ENCODE measurements around the gene CADM1. TPM values are rescaled to one million over a fixed set of nuclear protein-coding genes. Genes with fewer than 3 reads are reported as not detected.

CADM1 gene
- total RNA-seq, 1 donor from 2014 or later = 41.7 TPM

DNA sequence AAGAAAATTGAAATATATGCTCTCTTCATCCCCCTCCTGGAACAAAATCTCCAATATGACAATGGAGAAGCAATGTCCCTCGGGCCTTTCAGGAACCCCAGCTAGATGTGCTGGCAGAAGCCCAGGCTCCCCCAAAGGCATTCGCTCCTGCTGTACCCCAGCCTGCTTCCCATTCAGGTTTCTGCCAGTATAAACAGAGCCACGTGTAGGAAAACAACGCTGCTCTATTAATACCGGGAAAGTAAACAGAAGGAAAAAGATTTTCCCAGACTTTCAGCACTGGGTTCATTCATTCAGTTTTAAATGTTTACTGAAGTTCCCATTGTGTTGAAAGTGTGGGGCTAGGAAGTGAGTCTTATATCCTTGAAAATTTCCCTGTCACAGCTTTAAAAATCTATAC, 147.1 kb downstream of the CADM1 start:
- TF ChIP-seq, protein P1, sequence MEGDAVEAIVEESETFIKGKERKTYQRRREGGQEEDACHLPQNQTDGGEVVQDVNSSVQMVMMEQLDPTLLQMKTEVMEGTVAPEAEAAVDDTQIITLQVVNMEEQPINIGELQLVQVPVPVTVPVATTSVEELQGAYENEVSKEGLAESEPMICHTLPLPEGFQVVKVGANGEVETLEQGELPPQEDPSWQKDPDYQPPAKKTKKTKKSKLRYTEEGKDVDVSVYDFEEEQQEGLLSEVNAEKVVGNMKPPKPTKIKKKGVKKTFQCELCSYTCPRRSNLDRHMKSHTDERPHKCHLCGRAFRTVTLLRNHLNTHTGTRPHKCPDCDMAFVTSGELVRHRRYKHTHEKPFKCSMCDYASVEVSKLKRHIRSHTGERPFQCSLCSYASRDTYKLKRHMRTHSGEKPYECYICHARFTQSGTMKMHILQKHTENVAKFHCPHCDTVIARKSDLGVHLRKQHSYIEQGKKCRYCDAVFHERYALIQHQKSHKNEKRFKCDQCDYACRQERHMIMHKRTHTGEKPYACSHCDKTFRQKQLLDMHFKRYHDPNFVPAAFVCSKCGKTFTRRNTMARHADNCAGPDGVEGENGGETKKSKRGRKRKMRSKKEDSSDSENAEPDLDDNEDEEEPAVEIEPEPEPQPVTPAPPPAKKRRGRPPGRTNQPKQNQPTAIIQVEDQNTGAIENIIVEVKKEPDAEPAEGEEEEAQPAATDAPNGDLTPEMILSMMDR (IDR thresholded peaks at IDR 0.05; ENCODE audit: insufficient read depth, low read length, poor library complexity, severe bottlenecking) = no peak
- Histone ChIP-seq H3K4me3 (ENCODE audit: low read depth, low read length) (no peak overlapping the region), H3K27me3 (ENCODE audit: control insufficient read depth, insufficient read depth, low read length) (no peaks in the 10 kb centered on the region), H3K36me3 (ENCODE audit: control insufficient read depth, insufficient read depth, low read length) (no peaks in the 10 kb centered on the region)
- DNase-seq (ENCODE audit: low read depth) = no peak

DNA sequence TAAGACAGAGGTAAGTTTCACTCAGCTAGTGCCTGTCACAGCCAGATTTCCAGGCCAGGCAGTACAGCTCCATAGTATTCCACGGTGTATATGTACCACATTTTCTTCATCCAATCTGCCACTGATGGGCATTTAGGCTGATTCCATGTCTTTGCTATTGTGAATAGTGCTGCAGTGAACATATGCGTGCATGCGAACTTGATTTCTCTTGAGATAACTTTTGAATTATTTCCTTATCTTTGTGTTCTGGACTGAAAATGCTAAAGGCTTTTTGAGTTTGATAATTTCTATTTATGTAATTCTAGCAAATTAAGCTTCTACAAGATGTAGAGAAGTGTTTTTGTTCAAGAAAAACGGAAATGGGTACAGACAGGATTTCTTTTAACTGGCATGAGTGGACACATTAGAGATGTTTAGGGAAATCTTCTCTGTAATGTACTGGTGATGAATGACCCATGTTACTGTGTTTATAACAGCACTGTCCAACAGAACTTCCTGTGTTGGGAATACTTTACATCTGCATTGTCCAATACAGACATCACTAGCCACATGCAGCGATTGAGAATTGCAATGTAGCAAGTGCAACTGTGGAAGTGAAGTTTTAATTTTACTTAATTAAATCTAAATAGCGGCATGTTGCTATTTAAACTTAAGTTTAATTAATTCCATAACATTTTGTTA, 151.3 kb downstream of the CADM1 start:
- TF ChIP-seq, protein P1 (IDR thresholded peaks at IDR 0.05; ENCODE audit: insufficient read depth, low read length, poor library complexity, severe bottlenecking) = no peak
- no peaks in the 10 kb centered on the region for H3K27me3 ChIP-seq (ENCODE audit: control insufficient read depth, insufficient read depth, low read length)
- no peaks in the 10 kb centered on the region for H3K36me3 ChIP-seq (ENCODE audit: control insufficient read depth, insufficient read depth, low read length)
- H3K4me3 ChIP-seq (ENCODE audit: low read depth, low read length) = no peak overlapping the region
- DNase-seq (ENCODE audit: low read depth) = no peak

DNA sequence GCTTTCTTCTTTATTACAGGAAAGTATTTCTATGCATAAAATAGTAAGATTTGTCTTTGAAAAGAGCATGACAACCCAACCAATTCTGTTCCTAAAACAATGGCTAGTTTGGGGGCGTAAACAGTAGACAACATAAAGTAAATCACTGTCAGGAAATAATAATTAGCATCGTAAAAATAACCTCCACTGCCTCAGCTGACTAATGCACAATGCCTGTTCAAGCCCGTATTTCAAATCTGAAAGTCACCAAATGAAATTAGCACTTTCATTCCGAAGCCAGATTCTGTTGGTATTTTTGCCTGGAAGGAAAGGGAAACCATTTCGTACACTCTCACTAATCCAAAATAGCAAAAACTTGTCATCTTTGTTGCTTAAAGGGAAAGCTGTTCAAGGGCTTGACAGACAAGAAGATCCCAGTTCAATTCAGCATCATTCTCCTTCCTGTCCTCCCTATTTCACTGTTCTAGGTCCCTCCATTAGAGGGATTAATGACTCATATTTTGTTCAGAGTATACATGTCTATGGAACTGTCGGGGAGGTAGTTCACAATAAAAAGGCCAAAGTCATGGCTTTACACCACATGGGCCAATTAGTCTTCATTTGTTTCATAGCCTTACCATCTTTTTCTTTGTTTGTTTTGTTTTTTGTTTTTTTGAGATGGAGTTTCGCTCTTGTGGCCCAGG, 154.7 kb downstream of the CADM1 start:
- TF ChIP-seq, protein P1 (IDR thresholded peaks at IDR 0.05; ENCODE audit: insufficient read depth, low read length, poor library complexity, severe bottlenecking) = no peak
- Histone ChIP-seq H3K36me3 (ENCODE audit: control insufficient read depth, insufficient read depth, low read length) (no peaks in the 10 kb centered on the region), H3K4me3 (ENCODE audit: low read depth, low read length) (no peak overlapping the region), H3K27me3 (ENCODE audit: control insufficient read depth, insufficient read depth, low read length) (no peaks in the 10 kb centered on the region)
- DNase-seq (ENCODE audit: low read depth) = no peak

DNA sequence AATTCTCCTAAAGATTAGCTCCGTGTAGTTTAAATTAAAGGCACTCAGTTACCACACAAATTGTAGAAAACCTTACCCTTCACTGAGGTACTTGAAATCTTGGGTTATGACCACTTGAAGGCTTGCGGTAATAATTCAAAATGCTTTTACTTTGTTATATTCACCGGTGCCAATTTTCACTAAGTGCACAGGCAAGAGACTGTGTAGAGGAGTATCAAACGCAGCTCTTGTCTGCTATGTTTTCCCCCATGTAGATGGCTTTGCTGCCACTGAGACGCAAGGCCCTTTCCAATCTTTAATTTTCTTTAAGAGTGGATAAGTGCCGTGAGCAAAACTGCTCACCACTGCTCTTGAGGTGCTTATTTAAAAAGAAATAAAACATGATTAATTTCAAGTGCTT, 155.8 kb downstream of the CADM1 start:
- H3K36me3 ChIP-seq (ENCODE audit: control insufficient read depth, insufficient read depth, low read length) = no peaks in the 10 kb centered on the region
- H3K4me3 ChIP-seq (ENCODE audit: low read depth, low read length) = no peak overlapping the region
- TF ChIP-seq, protein P1 (IDR thresholded peaks at IDR 0.05; ENCODE audit: insufficient read depth, low read length, poor library complexity, severe bottlenecking) = no peak
- H3K27me3 ChIP-seq (ENCODE audit: control insufficient read depth, insufficient read depth, low read length) = no peaks in the 10 kb centered on the region
- no peak for DNase-seq (ENCODE audit: low read depth)

DNA sequence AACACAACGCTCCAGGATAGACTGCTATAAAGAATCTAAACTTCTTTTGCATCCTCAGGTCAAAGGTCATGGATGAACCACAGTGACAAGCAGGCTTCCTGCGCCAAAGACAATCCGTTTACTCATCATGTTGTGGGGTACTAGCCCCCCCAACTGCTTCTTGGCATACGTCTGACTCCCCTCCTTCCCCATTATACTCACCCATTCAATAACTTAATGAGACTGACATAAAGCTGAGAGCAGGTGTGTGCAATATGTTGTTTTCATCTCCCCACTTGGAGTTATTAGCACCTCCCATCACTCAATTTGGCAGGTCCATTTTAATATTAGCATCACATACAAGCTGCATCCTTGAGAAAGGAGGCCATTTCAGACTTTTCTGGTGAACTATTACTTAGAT, 157.1 kb downstream of the CADM1 start:
- no peaks in the 10 kb centered on the region for H3K36me3 ChIP-seq (ENCODE audit: control insufficient read depth, insufficient read depth, low read length)
- H3K27me3 ChIP-seq (ENCODE audit: control insufficient read depth, insufficient read depth, low read length) = no peaks in the 10 kb centered on the region
- no peak for DNase-seq (ENCODE audit: low read depth)
- H3K4me3 ChIP-seq (ENCODE audit: low read depth, low read length) = no peak overlapping the region
- TF ChIP-seq, protein P1 (IDR thresholded peaks at IDR 0.05; ENCODE audit: insufficient read depth, low read length, poor library complexity, severe bottlenecking) = no peak
